GM18907 (cell line): ENCODE measurements around the gene ASL.
"Not testable (repeated sequence)": the region's sequence is repeated elsewhere in the genome, so short reads cannot be mapped to it uniquely, and the experiment has no call there.

ENCODE experiments used
- ATAC-seq: cut with Tn5 transposase; IDR thresholded peaks from one replicate; pipeline ENCODE4 v1.9.1; 2021; ENCODE audit warnings: mild to moderate bottlenecking, moderate library complexity; ENCODE audit not compliant: unreplicated experiment

Gene ASL

DNA sequence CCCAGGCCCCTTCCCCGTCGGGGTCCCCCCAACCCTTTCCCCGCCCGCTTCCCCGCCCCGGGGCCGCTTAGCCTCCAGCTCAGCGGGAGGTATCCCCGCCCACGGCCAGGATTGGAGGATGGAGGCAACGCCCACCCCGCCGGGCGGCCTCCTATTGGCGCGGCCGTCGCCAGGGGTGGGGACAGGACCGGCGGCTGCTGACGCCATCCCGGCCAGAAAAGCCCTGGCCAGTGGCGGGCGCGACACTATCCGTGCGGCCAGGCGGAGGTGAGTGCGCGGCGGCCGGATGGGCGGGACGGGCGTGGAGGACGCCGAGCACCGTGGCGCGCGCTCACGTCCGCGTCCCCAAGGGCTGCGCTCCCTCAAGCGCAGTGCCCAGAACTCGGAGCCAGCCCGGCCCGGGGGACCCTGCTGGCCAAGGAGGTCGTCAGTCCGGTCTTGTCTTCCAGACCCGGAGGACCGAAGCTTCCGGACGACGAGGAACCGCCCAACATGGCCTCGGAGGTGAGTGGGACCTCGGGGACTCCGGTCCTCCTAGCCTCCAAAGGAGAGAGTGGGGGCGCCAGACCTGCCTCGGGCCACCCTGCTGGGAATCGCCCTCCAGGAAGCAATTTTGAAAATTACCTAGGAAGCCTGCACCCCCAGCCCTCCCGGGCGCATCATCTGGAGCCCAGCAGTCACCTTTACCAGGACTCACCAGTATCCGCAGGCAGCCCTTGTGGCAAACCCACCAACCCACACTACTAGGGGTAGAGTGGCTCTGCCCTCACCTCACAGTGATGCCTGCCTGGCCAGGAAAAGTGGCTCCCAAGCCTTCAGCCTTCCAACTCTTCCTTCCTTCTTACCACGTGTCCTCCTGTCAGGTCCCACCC, at the start of gene ASL:
ASL (plus strand) TSS at position 230 of the 872 bp plus-strand sequence; CDS start at position 493, 263 bp downstream.
- ATAC-seq: peak; percentile 99

DNA sequence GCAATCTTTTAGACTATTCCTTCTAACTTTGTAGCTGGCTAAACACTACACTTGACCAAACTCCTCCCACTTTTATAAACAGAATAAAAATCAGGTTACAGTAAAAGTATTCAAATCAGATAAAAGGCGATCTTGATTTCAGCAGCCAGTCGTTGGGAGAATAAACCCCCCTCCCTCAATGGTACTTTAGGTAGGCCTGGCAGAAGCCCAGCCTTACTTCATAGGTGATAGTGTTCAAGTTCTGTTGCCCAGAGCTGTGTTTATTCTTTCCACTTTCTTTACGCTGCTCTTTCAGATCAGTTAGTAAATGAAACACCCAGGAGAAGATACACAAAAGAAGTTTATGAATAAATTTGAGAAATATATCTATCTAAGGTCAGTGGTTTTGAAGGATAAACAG, 47.3 kb upstream of the ASL start:
- not testable (repeated sequence) for ATAC-seq

DNA sequence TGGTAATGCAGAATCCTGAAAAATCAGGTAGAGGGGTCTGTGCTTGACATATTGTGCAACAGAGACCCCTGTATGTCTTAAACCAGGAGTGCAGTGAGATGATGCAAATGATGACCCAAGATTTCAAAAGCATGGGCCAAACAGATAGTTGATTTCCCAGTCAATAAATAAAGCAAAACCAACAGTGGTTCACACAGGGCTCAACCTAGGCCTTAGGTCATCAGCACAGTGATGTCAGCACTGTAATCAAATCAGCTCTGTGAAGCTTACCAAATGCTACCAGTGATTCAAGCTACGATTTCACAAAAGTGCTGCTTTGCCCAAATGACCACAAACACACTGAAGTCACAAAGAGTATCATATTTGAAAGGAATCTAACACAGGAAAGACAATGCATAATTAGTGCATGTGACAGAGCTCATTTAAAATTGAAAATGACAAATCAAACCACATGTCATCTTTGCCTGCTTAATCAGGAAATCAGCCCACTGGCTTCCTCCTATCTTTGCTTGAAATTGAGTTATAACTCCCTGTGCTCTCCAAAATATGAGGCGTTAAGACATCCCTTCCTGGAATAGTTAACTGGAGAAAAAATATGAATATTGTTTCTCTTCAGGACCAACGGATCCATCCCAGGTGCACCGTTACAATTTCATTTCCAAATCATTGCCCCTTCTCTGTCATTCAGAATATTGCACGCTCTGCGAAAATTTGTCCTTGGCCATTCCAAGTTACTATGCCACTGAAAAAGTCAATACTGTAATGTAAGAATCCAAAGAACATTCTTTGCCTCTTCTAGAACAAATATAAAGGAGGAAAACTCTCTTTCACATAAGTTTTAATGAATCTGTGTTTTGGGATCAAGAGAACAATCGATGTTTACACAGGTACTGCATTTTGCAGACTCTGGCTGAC, 41.9 kb upstream of the ASL start:
- no peak for ATAC-seq

DNA sequence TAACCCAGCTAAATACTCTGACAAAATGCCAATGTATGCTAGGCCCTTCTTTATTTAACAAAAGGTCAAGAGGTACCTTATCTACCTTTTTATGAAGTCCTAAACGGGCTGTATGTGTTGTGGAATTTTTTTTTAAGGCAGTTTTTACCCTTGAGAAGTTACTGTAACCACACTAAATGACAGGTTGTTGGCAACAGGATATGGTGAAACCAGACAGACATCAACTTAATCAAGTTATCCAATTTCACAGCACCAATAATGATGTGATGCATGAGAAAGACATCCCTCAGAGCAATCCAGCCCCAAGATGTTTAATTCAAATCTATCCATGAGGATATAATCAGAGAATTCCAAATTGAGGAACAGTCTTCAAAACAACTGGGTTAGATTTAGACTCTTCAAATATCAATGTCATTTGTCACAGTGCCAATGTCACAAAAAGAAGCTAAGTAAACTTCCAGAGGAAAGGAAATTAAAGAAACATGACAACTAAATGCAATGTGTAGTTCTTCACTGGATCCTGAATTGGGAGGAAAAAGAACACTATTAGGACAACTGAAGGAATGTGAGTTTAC, 41.1 kb upstream of the ASL start:
- not testable (repeated sequence) for ATAC-seq

DNA sequence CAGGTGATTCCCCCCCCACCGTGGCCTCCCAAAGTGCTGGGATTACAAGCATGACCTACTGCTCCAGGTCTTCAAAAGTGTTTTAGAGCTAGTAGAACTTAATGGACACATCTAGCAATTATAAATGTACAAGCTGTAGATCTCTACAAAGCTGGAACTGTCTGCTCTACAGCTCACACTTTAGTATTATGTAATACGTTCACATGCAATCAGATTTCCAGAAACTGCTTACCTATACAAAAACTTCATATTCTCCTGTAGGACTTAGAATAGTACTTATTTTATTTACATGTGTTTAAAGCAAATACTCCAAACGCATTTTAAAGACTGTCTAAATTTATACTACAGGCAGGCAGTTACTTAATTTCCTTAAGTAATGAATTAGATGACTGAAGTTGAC, 39.2 kb upstream of the ASL start:
- ATAC-seq: no peak

DNA sequence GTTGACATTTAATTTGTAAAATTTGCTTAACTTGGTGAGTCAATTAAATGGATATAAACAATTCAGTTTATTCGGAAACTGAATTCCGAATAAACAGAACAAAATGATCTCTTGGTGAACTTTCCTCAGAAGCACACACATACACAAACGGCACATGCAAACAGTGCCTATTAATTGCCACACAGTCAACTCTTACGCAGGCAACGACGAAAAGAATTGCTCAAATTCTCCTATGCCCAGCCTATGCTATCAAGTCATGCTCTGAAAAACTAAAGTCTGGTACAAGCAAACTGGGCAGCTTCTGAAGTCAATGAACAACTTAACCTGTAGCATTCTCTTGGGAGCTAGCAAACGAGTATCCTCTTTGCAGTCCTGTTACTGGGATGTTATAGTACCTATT, 38.8 kb upstream of the ASL start:
- ATAC-seq: no peak

DNA sequence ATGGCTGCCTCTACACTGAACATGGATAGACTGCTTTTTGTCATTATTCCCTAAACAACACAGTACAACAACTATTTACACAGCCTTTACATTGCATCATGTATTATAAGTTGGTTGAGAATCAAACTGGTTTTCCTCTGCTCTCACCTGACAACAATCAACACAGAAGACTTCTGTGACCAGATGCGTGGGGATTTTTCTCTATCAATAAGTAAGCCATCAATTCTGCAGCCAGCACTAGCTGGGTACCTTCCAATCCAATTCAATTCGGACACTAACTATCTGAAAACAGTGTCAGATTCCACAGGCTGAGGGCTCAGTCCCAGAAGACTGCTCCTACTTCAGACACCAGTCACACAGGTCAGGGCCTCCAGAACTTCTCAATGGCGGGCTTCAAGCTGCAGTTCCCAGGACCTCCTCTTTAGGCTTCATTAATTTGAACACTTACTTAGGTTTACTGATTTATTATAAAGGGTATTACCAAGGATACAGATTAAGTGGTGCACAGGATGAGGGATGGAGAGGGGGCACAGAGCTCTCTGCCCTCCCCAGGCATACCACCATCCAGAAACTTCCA, 36.4 kb upstream of the ASL start:
- ATAC-seq: peak; percentile 77

DNA sequence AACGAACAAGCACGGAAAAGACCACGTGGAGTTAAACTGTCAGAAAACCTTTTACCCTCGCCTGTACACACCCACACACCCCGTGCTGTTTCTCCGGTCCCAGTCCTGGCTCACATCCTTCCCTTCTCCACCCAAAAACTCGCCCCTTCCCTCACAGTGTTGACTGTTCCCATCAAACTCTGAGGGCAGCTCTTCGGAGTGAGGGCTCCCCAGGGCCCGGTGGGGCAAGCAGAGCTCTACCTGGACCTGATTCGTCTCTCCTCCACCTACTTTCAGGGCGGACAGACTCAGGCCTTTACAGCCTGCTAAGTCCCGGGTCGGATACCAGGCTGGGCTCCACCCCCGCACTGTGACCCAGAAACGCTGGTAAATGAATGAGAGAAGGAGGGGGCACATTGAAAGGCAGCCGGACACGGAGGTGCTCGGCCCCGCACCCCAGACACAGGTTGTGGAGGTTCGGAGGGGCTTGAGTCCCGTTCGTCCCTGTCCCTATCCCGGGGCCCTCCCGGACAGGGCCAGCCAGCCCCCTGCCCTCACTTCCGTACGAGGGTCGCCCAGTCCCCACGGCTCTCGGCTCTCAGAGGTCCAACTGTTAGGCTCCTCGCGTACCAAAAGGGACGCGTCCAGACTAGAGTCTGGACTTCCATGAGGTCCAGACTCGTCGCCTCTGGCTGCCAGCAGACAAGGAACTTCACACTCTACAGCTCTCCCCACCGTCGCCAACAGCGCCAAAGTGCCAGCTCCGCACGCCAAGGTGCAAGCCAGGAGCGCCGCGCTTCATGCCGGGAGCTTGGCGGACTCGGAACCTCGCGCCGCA, 31.7 kb upstream of the ASL start:
- ATAC-seq: peak; percentile 58

DNA sequence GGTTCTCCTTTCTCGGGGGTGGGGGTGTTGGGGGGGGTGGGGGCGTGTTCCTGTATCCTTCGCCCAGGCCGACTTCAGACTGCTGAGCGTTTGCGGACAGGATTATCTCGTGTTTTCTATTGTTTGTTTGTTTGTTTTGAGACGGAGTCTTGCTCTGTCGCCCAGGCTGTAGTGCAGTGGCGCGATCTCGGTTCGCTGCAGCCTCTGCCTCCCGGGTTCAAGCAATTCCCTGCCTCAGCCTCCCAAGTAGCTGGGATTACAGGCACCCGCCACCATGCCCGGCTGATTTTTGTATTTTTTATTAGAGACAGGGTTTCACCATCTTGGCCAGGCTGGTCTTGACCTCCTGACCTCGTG, 31.1 kb upstream of the ASL start:
- not testable (repeated sequence) for ATAC-seq

DNA sequence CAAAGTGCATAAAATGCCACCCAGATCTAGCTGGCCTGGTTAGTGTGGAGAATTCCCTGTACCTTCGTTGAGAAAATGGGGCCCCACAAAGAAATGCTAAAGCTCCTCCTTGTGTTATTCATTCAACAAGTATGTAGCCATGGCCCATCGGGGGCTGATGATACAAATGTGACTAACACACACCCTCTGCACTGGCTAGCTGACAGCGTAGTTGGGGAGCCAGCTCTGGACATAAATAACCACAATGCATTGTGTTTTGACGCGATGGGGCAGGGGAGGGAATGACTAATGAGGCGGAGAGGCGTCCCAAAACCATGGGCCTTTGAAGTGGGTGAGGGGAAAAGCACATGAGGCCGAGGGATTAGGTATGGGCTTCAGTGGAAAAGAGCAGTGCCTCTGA, 28.2 kb upstream of the ASL start:
- no peak for ATAC-seq

DNA sequence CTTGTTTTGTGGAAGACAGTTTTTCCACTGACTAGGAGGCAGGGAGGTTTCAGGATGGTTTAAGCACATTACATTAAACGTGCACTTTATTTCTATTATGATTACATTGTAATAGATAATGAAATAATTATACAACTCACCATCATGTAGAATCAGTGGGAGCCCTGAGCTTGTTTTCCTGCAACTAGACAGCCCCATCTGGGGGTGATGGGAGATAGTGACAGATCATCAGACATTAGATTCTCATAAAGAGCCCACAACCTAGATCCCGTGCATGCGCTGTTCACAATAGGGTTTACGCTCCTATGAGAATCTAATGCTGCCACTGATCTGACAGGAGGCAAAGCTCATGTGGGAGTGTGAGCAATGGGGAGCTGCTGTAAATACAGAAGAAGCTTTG, 25.7 kb upstream of the ASL start:
- ATAC-seq: not testable (repeated sequence)

DNA sequence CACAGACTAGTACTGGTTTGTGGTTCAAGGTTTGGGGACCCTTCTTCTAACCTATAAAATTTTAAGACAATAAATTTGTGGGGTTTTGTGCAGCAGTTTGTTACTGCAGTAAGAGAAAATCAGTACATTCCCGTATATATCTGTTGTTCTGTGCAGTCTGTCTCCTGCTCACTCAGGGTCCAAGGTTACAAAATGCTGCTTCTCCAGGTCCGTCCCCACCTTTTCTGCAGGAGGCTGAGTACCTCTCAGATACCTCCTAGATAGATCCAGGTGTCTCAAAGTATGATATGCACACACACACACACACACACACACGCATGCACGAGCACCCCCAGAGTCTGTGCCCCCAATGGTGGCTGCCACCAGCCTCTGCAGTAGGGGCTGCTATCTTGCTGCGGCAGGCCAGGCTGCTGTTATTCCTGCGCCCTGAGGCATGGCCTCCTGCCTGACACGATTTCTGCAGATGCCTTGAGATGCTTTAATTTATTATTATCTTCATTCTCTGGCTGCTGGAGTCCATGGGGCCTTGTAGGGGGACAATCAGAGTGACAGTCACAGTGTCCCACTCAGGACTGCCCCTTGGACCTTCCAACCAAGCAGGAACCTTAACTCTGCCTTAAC, 25.2 kb upstream of the ASL start:
- no peak for ATAC-seq

DNA sequence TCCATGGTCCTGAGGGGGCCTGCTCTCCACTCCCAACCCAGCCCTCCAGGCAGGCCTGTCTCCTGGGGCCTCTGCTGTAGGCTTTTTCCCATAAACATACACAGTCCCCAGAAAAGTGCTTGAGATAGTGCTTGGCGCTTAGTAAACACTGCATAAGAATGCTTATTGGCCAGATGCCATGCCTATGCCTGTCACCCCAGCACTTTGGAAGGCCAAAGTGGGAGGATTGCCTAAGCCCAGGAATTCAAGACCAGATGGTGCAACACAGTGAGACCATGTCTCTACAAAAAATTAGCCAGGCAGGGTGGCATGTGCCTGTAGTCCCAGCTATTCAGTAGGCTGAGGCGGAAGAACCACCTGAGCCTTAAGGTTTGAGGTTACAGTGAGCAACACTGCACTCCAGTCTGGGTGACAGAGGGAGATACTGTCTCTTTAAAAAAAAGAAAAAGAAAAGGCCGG, 24.6 kb upstream of the ASL start:
- no peak for ATAC-seq

DNA sequence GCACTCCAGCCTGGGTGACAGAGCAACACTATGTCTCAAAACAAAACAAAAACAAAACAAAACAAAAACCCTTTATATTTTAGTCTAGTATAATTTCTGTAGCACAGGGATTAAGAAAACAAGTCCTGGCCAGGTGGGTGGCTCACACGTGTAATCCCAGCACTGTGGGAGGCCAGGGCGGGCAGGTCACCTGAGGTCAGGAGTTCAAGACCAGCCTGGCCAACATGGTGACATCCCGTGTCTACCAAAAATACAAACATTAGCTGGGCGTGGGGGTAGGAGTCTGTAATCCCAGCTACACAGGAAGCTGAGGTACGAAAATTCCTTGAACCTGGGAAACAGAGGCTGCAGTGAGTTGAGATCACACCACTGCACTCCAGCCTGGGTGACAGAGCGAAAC, 23.2 kb upstream of the ASL start:
- no peak for ATAC-seq

DNA sequence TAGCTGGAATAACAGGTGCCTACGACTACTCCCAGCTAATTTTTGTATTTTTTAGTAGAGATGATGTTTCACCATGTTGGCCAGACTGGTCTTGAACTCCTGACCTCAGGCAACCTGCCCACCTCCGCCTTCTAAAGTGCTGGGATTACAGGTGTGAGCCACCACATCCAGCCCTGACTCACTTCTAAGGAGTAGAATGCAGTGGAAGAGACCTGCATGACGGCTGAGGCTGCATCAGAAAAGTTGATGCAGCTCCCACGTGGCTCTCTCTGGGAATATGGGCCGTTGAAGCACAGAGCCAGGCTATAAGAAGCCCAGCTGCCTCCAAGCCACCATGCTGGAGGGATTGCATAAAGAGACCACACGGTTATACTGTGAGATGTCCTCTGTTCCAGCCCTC, 21.6 kb upstream of the ASL start:
- ATAC-seq: no peak

DNA sequence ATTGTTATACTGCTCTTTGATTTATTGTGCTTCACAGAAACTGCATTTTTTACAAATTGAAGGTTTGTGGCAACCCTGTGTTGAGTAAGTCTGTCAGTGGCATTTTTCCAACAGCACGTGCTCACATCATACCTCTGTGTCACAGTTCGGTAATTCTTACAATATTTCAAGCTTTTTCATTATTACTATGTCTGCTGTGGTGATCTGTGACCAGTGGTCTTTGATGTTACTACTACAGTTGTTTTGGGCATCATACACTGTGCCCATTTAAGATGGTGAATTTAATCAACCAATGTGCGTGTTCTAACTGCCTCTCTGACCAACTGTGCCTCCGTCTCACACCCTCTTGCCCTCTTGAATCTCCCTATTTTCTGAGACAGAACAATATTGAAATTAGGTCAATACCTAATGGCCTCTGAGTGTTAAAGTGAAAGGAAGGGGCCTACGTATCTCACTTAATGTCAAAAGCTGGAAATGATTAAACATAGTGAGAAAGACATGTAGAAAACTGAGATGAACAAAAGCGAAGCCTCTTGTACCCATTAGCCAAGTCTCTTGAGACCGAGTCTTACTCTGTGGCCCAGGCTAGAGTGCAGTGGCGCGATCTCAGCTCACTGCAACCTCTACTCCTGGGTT, 20.2 kb upstream of the ASL start:
- ATAC-seq: peak; percentile 84

DNA sequence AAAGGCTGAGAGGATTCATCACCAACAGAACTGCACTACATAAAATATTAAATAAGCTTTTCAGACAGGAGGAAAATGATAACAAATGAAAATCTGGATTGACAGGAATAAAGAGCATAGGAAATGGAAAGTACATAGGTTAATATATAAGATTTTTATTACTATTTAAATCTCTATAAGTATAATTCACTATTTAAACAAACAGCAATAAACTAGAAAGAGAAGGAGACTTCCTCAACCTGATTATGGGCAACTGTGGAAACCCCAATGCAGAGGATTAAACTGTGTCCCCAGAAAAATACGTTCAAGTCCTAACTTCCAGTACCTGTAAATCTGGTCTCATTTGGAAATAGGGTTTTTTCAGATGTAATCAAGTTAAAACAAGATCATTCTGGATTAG, 14.8 kb upstream of the ASL start:
- no peak for ATAC-seq

DNA sequence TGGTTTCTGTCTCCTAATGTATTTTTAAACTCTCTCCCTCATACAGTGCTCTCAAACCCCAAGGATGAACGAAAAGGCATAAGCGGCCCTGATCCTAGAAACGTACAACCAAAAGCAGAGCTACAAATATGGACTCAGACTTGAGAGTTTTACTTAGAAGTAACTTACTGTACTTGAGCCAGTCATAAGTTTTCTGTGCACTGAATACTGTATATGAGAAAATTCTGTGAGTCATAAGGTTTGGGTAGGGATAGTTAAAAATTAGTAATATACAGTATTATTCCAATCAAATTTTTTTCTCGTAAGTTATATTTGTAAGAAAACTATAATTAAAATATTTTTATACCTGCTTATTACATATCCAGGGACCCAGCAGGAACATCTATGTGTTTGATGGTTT, 5.9 kb upstream of the ASL start:
- no peak for ATAC-seq

DNA sequence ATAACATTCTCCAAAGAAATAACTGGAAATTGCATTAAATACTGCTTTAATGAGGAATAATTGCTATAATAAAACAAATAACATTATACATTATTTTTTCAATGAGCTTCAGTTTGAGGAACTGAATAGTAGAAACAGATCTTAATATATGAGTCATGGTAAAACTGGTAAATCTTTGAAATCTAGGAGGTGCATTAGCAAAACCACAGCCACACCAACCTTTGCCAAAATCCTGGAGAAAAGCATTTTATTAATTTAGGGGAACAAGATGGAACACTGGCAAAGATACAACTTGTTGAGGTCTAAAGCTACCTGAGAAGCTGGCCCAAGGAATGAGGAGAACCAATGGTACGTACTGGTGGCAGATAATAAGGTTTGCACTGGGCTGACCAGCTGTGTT, 5.4 kb upstream of the ASL start:
- no peak for ATAC-seq
